Heart left ventricle (tissue), 13 donors: Measurements from ENCODE around the gene KMT2B.

Experiments used
- POLR2A ChIP-seq, 2 donors: fragments of 450-650 bp; IDR thresholded peaks; one replicate each; pipeline ENCODE4 v1.6.1; 2017; ENCODE audit warnings: antibody characterized with exemption in 2 of 2, mild to moderate bottlenecking in 2 of 2, moderate library complexity in 2 of 2
- TF ChIP-seq, protein P1 (sequence below), 12 donors: fragments of 200-600 bp; sonication (generic) in 4 of 12; IDR thresholded peaks; one replicate each; pipeline versions ENCODE4 v1.5.0 to v1.8.0; 2018 to 2022; ENCODE audit warnings: antibody characterized with exemption in 12 of 12, mild to moderate bottlenecking in 5 of 12
- donor health status: ischemic (EF 13 %, LVEDD 7.1; RV severe dilation, severe dysfunction).
- donor health status: DM: no; HTN: yes; CAD: no.
- donor health status: DM: no; HTN: no; CAD: no.
- donor health status: ischemic (EF 25% LVEDD 6.9; RV normal size, moderate dysfunction).
- donor health status: ischemic (EF 25% LVEDD 5.7; RV mildly dilated, moderate dysfunction).
- donor health status: ischemic (EF 35%, LVEDD 5.7; RV mildly dilated, moderate dysfunction).
- donor health status: nonischemic (EF 11% LVEDD 7.7; RV severe dilation, severe dysfunction).
- donor health status: DM: yes; HTN: yes; CAD: no.
- donor health status: PGD.
- donor health status: ischemic (EF 29% LVEDD 5.4; RV normal size, mild dysfunction).
- donor health status: nonischemic (EF 23%, LVEDD 6.1; RV moderate dilation, normal function).

GRCh38 chr19:35740108-35740422 is 22.3 kb downstream of the KMT2B start:
- TF ChIP-seq, protein P1, sequence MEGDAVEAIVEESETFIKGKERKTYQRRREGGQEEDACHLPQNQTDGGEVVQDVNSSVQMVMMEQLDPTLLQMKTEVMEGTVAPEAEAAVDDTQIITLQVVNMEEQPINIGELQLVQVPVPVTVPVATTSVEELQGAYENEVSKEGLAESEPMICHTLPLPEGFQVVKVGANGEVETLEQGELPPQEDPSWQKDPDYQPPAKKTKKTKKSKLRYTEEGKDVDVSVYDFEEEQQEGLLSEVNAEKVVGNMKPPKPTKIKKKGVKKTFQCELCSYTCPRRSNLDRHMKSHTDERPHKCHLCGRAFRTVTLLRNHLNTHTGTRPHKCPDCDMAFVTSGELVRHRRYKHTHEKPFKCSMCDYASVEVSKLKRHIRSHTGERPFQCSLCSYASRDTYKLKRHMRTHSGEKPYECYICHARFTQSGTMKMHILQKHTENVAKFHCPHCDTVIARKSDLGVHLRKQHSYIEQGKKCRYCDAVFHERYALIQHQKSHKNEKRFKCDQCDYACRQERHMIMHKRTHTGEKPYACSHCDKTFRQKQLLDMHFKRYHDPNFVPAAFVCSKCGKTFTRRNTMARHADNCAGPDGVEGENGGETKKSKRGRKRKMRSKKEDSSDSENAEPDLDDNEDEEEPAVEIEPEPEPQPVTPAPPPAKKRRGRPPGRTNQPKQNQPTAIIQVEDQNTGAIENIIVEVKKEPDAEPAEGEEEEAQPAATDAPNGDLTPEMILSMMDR (IDR thresholded peaks at IDR 0.05), result peak in 1 of 12 donors; percentile 3
- no peak for TF ChIP-seq POLR2A (IDR thresholded peaks at IDR 0.05)
